Neural crest cell (in vitro differentiated cells): ENCODE data around the gene AGBL5. TPM values are rescaled to one million over a fixed set of nuclear protein-coding genes. Genes with fewer than 3 reads are reported as not detected.
A peak's percentile ranks its signal among the peaks of the same experiment; 100 is the strongest.

Experiments used
- DNase-seq: peaks from one replicate; pipeline ENCODE4 v3.0.0; 2021; ENCODE audit warnings: low read depth, mixed read lengths, low spot score
- H3K27ac Mint-ChIP-seq: one replicate; pipeline ENCODE4 v1.8.0; 2021; ENCODE audit warnings: mild to moderate bottlenecking, mixed read lengths; ENCODE audit not compliant: unreplicated experiment
- H3K27me3 Mint-ChIP-seq: 2 replicates; pipeline ENCODE4 v1.8.0; 2021; ENCODE audit warnings: low read depth, mild to moderate bottlenecking, mixed read lengths
- H3K36me3 Mint-ChIP-seq: 2 replicates; pipeline ENCODE4 v1.8.0; 2021; ENCODE audit warnings: low read depth, mild to moderate bottlenecking, mixed read lengths
- H3K4me1 Mint-ChIP-seq: 2 replicates; pipeline ENCODE4 v1.8.0; 2021; ENCODE audit warnings: mixed read lengths
- H3K4me3 Mint-ChIP-seq: one replicate; pipeline ENCODE4 v1.8.0; 2021; ENCODE audit warnings: mild to moderate bottlenecking, mixed read lengths
- H3K9me3 Mint-ChIP-seq: 2 replicates; pipeline ENCODE4 v1.8.0; 2021; ENCODE audit warnings: mixed read lengths
- total RNA-seq: library from RNA; stranded (reverse); gene quantifications from 2 replicates; pipeline ENCODE4 v1.2.1, GENCODE V29; 2021
- TF ChIP-seq, protein P1 (sequence below): fragments of 200-600 bp; sonication (generic); conservative IDR thresholded peaks from 2 replicates; pipeline ENCODE4 v1.5.0; 2021; ENCODE audit warnings: antibody characterized with exemption, mild to moderate bottlenecking

AGBL5 gene
- total RNA-seq, 1 donor from 2014 or later: 67.2 TPM

DNA sequence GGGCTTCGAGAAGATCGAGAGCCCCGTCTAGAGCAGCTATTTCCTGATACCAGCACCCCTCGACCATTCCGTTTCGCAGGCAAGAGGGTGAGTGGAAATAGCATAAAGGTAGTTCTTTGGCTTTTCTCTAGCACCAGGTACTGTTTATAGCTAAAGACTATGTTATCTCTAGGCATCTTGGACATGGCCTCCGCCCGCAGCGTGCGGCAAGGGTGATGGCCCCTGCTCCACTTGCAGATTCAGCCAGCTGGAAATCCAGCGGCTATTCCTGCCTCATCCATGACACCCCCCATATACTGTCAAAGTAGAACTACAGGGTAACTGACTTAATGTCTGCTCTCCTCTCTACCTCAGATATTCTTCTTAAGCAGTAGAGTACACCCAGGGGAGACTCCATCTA is 3.3 kb downstream of the AGBL5 start:
- Mint-ChIP-seq H3K4me1 (peaks cover 21% of the 10 kb centered on the region), H3K27ac (no peak overlapping the region), H3K4me3 (peak overlapping the region; percentile 92), H3K9me3 (peaks cover 5% of the 10 kb centered on the region), H3K36me3 (peaks cover 18% of the 10 kb centered on the region), H3K27me3 (peaks cover 15% of the 10 kb centered on the region)
- DNase-seq: no peak
- TF ChIP-seq, protein P1, sequence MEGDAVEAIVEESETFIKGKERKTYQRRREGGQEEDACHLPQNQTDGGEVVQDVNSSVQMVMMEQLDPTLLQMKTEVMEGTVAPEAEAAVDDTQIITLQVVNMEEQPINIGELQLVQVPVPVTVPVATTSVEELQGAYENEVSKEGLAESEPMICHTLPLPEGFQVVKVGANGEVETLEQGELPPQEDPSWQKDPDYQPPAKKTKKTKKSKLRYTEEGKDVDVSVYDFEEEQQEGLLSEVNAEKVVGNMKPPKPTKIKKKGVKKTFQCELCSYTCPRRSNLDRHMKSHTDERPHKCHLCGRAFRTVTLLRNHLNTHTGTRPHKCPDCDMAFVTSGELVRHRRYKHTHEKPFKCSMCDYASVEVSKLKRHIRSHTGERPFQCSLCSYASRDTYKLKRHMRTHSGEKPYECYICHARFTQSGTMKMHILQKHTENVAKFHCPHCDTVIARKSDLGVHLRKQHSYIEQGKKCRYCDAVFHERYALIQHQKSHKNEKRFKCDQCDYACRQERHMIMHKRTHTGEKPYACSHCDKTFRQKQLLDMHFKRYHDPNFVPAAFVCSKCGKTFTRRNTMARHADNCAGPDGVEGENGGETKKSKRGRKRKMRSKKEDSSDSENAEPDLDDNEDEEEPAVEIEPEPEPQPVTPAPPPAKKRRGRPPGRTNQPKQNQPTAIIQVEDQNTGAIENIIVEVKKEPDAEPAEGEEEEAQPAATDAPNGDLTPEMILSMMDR: no peak

DNA sequence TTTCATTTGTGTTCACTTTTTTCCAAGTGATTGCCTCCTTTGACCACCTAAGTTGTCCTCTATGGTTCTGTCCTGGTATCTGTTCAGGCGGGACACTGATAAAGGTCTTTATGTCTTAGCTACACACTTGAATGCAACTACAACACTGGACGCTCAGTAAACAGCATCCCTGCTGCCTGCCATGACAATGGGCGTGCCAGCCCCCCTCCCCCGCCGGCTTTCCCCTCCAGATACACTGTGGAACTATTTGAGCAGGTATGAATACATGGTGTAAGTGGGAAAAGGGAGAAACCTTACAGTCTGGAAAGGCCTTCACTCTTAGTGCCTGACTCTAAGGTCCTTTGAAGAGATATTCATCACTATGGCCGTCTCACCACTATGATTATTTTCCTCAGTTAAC is 5.7 kb downstream of the AGBL5 start:
- H3K9me3 Mint-ChIP-seq: no peaks in the 10 kb centered on the region
- H3K4me3 Mint-ChIP-seq: no peak overlapping the region
- no peak overlapping the region for H3K27ac Mint-ChIP-seq
- H3K4me1 Mint-ChIP-seq: peaks cover 3% of the 10 kb centered on the region
- TF ChIP-seq, protein P1: no peak
- H3K27me3 Mint-ChIP-seq: no peaks in the 10 kb centered on the region
- DNase-seq: no peak
- H3K36me3 Mint-ChIP-seq: peaks cover 11% of the 10 kb centered on the region

DNA sequence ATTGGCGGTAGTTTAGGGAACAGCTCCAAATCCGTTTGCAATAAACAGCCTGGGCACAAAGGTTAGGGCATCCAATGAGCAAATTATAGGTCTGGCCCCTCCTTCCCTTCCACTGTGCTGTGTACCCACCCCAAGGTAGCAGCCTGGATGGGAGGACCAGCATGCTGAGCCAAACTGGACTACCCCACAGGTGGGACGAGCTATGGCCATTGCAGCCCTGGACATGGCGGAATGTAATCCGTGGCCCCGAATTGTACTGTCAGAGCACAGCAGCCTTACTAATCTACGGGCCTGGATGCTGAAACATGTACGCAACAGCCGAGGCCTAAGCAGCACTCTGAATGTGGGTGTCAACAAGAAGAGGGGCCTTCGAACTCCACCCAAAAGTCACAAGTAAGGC is 6.7 kb downstream of the AGBL5 start:
- TF ChIP-seq, protein P1: no peak

DNA sequence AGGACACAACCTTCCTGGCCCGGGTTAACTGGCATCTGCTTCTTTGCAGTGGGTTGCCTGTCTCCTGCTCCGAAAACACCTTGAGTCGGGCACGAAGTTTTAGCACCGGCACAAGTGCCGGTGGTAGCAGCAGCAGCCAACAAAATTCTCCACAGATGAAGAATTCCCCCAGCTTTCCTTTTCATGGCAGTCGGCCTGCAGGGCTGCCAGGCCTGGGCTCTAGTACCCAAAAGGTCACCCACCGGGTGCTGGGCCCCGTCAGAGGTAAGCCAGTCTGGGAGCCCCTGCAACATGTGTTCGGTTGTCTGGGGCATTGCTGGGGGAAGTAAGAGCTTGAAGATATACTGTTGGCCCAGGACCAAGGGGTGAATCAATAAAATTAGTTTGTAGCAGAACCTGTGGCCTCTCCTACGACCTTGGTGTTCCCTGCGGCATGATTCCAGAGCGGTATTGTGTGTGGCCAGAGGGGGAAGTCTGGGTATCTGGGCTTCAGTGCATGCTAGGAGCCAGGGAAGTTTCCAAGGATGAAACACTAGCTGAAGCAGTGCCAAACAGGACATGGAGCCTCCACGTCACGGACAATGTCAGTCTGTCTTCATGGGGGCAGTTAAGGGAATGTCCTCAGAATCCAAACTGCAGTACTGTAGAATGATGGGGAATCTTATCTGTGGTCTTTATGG is 7.8 kb downstream of the AGBL5 start:
- H3K27me3 Mint-ChIP-seq: no peaks in the 10 kb centered on the region
- no peaks in the 10 kb centered on the region for H3K4me1 Mint-ChIP-seq
- TF ChIP-seq, protein P1: no peak
- peaks cover 12% of the 10 kb centered on the region for H3K36me3 Mint-ChIP-seq
- H3K9me3 Mint-ChIP-seq: no peaks in the 10 kb centered on the region
- H3K4me3 Mint-ChIP-seq: peak overlapping the region; percentile 31
- no peak for DNase-seq
- H3K27ac Mint-ChIP-seq: no peak overlapping the region

More for the DNA sequence above, 6.7 kb downstream of the AGBL5 start:
- H3K4me1 Mint-ChIP-seq: no peaks in the 10 kb centered on the region
- H3K27ac Mint-ChIP-seq: no peak overlapping the region
- no peaks in the 10 kb centered on the region for H3K27me3 Mint-ChIP-seq
- peaks cover 17% of the 10 kb centered on the region for H3K36me3 Mint-ChIP-seq
- DNase-seq: no peak
- H3K9me3 Mint-ChIP-seq: no peaks in the 10 kb centered on the region
- H3K4me3 Mint-ChIP-seq: no peak overlapping the region

DNA sequence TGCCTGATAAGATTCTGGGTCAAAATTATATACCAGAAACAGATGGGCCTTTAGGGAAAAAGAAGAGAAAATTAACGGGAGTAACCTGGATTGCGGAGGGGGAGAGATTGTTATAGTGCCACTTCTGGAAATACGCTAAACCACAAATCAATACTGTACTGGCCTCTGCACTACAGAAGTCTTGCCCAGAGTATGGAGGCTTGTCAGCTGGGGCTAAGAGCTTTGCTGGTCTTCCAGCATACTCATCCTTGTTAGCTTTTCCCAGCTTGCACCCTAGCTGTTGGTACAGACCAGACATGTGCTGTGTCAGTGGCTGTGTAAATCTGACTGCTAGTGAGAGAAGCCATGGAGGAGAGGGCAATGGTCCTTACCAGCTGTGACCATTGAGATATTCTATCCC is 8.9 kb downstream of the AGBL5 start:
- no peak overlapping the region for H3K4me3 Mint-ChIP-seq
- H3K36me3 Mint-ChIP-seq: peaks cover 8% of the 10 kb centered on the region
- H3K27ac Mint-ChIP-seq: no peak overlapping the region
- no peaks in the 10 kb centered on the region for H3K9me3 Mint-ChIP-seq
- H3K27me3 Mint-ChIP-seq: no peaks in the 10 kb centered on the region
- H3K4me1 Mint-ChIP-seq: no peaks in the 10 kb centered on the region
- no peak for DNase-seq
- TF ChIP-seq, protein P1: no peak
